Glutamatergic neuron (in vitro differentiated cells): Measurements from ENCODE around the gene DUSP16. TPM values are rescaled to one million over a fixed set of nuclear protein-coding genes. Genes with fewer than 3 reads are reported as not detected.

Source experiments
- DNase-seq: peaks from one replicate; pipeline ENCODE4 v3.0.0; 2022
- H3K27ac Mint-ChIP-seq: one replicate; pipeline ENCODE4 v1.8.0; 2020; ENCODE audit warnings: mild to moderate bottlenecking, mixed read lengths, inconsistent platforms; ENCODE audit not compliant: unreplicated experiment
- H3K27me3 Mint-ChIP-seq: one replicate; pipeline ENCODE4 v1.8.0; 2020; ENCODE audit warnings: mild to moderate bottlenecking, moderate library complexity, mixed read lengths, inconsistent platforms; ENCODE audit not compliant: unreplicated experiment
- H3K36me3 Mint-ChIP-seq: one replicate; pipeline ENCODE4 v1.8.0; 2020; ENCODE audit warnings: mild to moderate bottlenecking, mixed read lengths, inconsistent platforms; ENCODE audit not compliant: unreplicated experiment
- H3K4me1 Mint-ChIP-seq: one replicate; pipeline ENCODE4 v1.8.0; 2020; ENCODE audit warnings: mild to moderate bottlenecking, low read depth, mixed read lengths, inconsistent platforms; ENCODE audit not compliant: unreplicated experiment
- H3K4me3 Mint-ChIP-seq: one replicate; pipeline ENCODE4 v1.8.0; 2020; ENCODE audit warnings: mild to moderate bottlenecking, mixed read lengths, inconsistent platforms; ENCODE audit not compliant: unreplicated experiment
- H3K9me3 Mint-ChIP-seq: one replicate; pipeline ENCODE4 v1.8.0; 2020; ENCODE audit warnings: mild to moderate bottlenecking, moderate library complexity, mixed read lengths, inconsistent platforms; ENCODE audit not compliant: unreplicated experiment
- CTCF ChIP-seq: fragments of 200-600 bp; sonication (generic); IDR thresholded peaks from one replicate; pipeline ENCODE4 v1.5.0; 2021; ENCODE audit not compliant: partially characterized antibody, unreplicated experiment
- total RNA-seq: library from RNA; stranded (reverse); fragmentation: NEBNext Ultra II Directional; extraction: Animal tissue kit (Norgen Biotek cat#: 25700); gene quantifications from one replicate; pipeline ENCODE4 v1.2.1, GENCODE V29; 2021; ENCODE audit not compliant: unreplicated experiment

DUSP16 gene
- total RNA-seq, 1 donor from 2014 or later = 39.0 TPM

GRCh38 chr12:12469386-12469785 is 93.3 kb downstream of the DUSP16 start:
- peaks cover 23% of the 10 kb centered on the region for H3K36me3 Mint-ChIP-seq
- peaks cover 7% of the 10 kb centered on the region for H3K9me3 Mint-ChIP-seq
- H3K4me1 Mint-ChIP-seq = no peaks in the 10 kb centered on the region
- H3K4me3 Mint-ChIP-seq = no peak overlapping the region
- peaks cover 2% of the 10 kb centered on the region for H3K27me3 Mint-ChIP-seq
- no peak overlapping the region for H3K27ac Mint-ChIP-seq
- TF ChIP-seq CTCF = no peak
- no peak for DNase-seq

GRCh38 chr12:12468575-12468974 is 94.1 kb downstream of the DUSP16 start:
- Mint-ChIP-seq H3K4me3 (peak overlapping the region; percentile 18), H3K4me1 (no peaks in the 10 kb centered on the region), H3K27ac (no peak overlapping the region), H3K27me3 (peaks cover 2% of the 10 kb centered on the region), H3K36me3 (peaks cover 23% of the 10 kb centered on the region), H3K9me3 (peaks cover 7% of the 10 kb centered on the region)
- DNase-seq = no peak
- no peak for TF ChIP-seq CTCF

GRCh38 chr12:12467688-12468261 is 94.9 kb downstream of the DUSP16 start:
- TF ChIP-seq CTCF = no peak
- peaks cover 2% of the 10 kb centered on the region for H3K27me3 Mint-ChIP-seq
- H3K27ac Mint-ChIP-seq = no peak overlapping the region
- no peak for DNase-seq
- H3K9me3 Mint-ChIP-seq = peaks cover 3% of the 10 kb centered on the region
- H3K4me1 Mint-ChIP-seq = no peaks in the 10 kb centered on the region
- H3K36me3 Mint-ChIP-seq = peaks cover 23% of the 10 kb centered on the region
- H3K4me3 Mint-ChIP-seq = peak overlapping the region; percentile 18

- no peak for DNase-seq
- H3K9me3 Mint-ChIP-seq = peaks cover 3% of the 10 kb centered on the region
- no peak overlapping the region for H3K4me3 Mint-ChIP-seq
- no peak overlapping the region for H3K27ac Mint-ChIP-seq
- no peaks in the 10 kb centered on the region for H3K4me1 Mint-ChIP-seq
- no peak for TF ChIP-seq CTCF
- peaks cover 2% of the 10 kb centered on the region for H3K27me3 Mint-ChIP-seq
- peaks cover 23% of the 10 kb centered on the region for H3K36me3 Mint-ChIP-seq
Measured at GRCh38 chr12:12467264-12467663, 95.4 kb downstream of the DUSP16 start.

- Mint-ChIP-seq H3K27me3 (peaks cover 2% of the 10 kb centered on the region), H3K4me1 (peaks cover 4% of the 10 kb centered on the region), H3K9me3 (peaks cover 3% of the 10 kb centered on the region), H3K27ac (no peak overlapping the region), H3K36me3 (peaks cover 23% of the 10 kb centered on the region), H3K4me3 (no peak overlapping the region)
- no peak for DNase-seq
- no peak for TF ChIP-seq CTCF
Measured at GRCh38 chr12:12466157-12466556, 96.5 kb downstream of the DUSP16 start.
